ENCODE data around the gene STK17A.

STK17A gene

GRCh38 chr7:43652364-43652763 is 69.5 kb downstream of the STK17A start:
- TF ChIP-seq ZNF600 (tag by site-specific recombination; IDR thresholded peaks at IDR 0.05) (peak; percentile 51; the same call in 1 of the 2 replicates), AEBP2 (tag by site-specific recombination; IDR thresholded peaks at IDR 0.05; ENCODE audit: borderline replicate concordance) (no peak)
- Histone ChIP-seq H3K9me3 (ENCODE audit: control insufficient read depth, insufficient read depth, low read depth, low read length) (no peaks in the 10 kb centered on the region), H3K27ac (ENCODE audit: extremely low read depth, low read depth, low read length) (no peak overlapping the region), H3K4me3 (ENCODE audit: low read depth, low read length) (no peak overlapping the region), H3K4me1 (ENCODE audit: control insufficient read depth, insufficient read depth, low read length) (0 out of 2 replicates have a peak, but pooled peaks cover 6% of the 10 kb centered on the region), H3K36me3 (ENCODE audit: control insufficient read depth in 2 of 2, insufficient read depth in 1 of 2, low read length in 2 of 2) (peaks cover 0 to 12% of the 10 kb centered on the region in 2 experiments; a peak in 2 of 3 replicates)
- CTCF ChIA-PET, result interaction anchor here (0.7 kb wide), 1 partner anchor 397 kb away, joined by 3 read pairs; no protein-coding TSS in a partner anchor
- POLR2A ChIA-PET, result no interaction called here

- no peak overlapping the region for H3K27ac ChIP-seq (ENCODE audit: extremely low read depth, low read depth, low read length)
- ChIA-PET POLR2A (no interaction called here), CTCF (interaction anchor here (1.0 kb wide), 1 partner anchor 47 kb away, joined by 3 read pairs; no protein-coding TSS in a partner anchor)
- no peak for TF ChIP-seq ZNF677 (tag by site-specific recombination; IDR thresholded peaks at IDR 0.05)
- no peak for TF ChIP-seq TCF7L2 (IDR thresholded peaks at IDR 0.05; ENCODE audit: borderline replicate concordance, low read depth, low read length)
- no peak for TF ChIP-seq ZNF10 (tag by site-specific recombination; IDR thresholded peaks at IDR 0.05)
- no peak for TF ChIP-seq ZBTB6 (tag by site-specific recombination; IDR thresholded peaks at IDR 0.05)
- TF ChIP-seq ZXDB (tag by site-specific recombination; IDR thresholded peaks at IDR 0.05), result no peak
- TF ChIP-seq ZNF362 (tag by site-specific recombination; IDR thresholded peaks at IDR 0.05), result no peak
- TF ChIP-seq ZBTB1 (tag by site-specific recombination; IDR thresholded peaks at IDR 0.05), result no peak
- no peaks in the 10 kb centered on the region for H3K9me3 ChIP-seq (ENCODE audit: control insufficient read depth, insufficient read depth, low read depth, low read length)
- H3K4me3 ChIP-seq (ENCODE audit: low read depth, low read length), result no peak overlapping the region
- peaks cover 0 to 5% of the 10 kb centered on the region in 2 experiments; a peak in 2 of 3 replicates for H3K36me3 ChIP-seq (ENCODE audit: control insufficient read depth in 2 of 2, insufficient read depth in 1 of 2, low read length in 2 of 2)
- H3K4me1 ChIP-seq (ENCODE audit: control insufficient read depth, insufficient read depth, low read length), result 0 out of 2 replicates have a peak, but pooled peaks cover 4% of the 10 kb centered on the region
Measured at GRCh38 chr7:43653466-43653865, 70.6 kb downstream of the STK17A start.

GRCh38 chr7:43653891-43654504 is 71.1 kb downstream of the STK17A start:
- TF ChIP-seq ZNF837 (tag by site-specific recombination; IDR thresholded peaks at IDR 0.05) (no peak), ZNF518A (tag by site-specific recombination; conservative IDR thresholded peaks at IDR 0.05; ENCODE audit: low read depth) (no peak), ZNF48 (tag by site-specific recombination; IDR thresholded peaks at IDR 0.05) (no peak)
- ChIA-PET CTCF (interaction anchor here (0.7 to 1.0 kb wide), 2 partner anchors 31 to 46 kb away, joined by 3 read pairs; no protein-coding TSS in a partner anchor), POLR2A (no interaction called here)
- Histone ChIP-seq H3K27ac (ENCODE audit: extremely low read depth, low read depth, low read length) (no peak overlapping the region), H3K9me3 (ENCODE audit: control insufficient read depth, insufficient read depth, low read depth, low read length) (no peaks in the 10 kb centered on the region), H3K4me3 (ENCODE audit: low read depth, low read length) (no peak overlapping the region), H3K36me3 (ENCODE audit: control insufficient read depth in 2 of 2, insufficient read depth in 1 of 2, low read length in 2 of 2) (peaks cover 0 to 8% of the 10 kb centered on the region in 2 experiments; a peak in 2 of 3 replicates), H3K4me1 (ENCODE audit: control insufficient read depth, insufficient read depth, low read length) (no peaks in the 10 kb centered on the region)
